Spleen (tissue), 11 donors: ENCODE measurements around the gene DLG3. TPM values are rescaled to one million over a fixed set of nuclear protein-coding genes. Genes with fewer than 3 reads are reported as not detected.

ENCODE experiments used
- DNase-seq: peaks from one replicate; pipeline ENCODE4 v3.0.0-alpha.2; 2020
- H3K27ac ChIP-seq, 8 donors: fragments of 200-600 bp; sonication (generic) in 7 of 8; 1 replicate in 4 of 8; 2 replicates in 4 of 8; pipeline versions ENCODE4 v1.5.0 to v1.8.0; 2016 to 2021; ENCODE audit warnings: inconsistent platforms in 4 of 8, mild to moderate bottlenecking in 4 of 8, moderate library complexity in 1 of 8
- H3K27me3 ChIP-seq, 7 donors: fragments of 200-600 bp; sonication (generic) in 6 of 7; replicated peaks in 1 of 7; 1 replicate in 4 of 7; 2 replicates in 3 of 7; pipeline versions ENCODE4 v1.5.0 to v1.8.0; 2016 to 2021; ENCODE audit warnings: inconsistent platforms in 3 of 7, mild to moderate bottlenecking in 1 of 7
- H3K36me3 ChIP-seq, 6 donors: fragments of 200-600 bp; sonication (generic) in 5 of 6; 1 replicate in 4 of 6; 2 replicates in 2 of 6; pipeline versions ENCODE4 v1.5.0 to v1.8.0; 2016 to 2021; ENCODE audit warnings: inconsistent platforms in 2 of 6
- H3K4me1 ChIP-seq, 6 donors: fragments of 200-600 bp; sonication (generic) in 5 of 6; 1 replicate in 3 of 6; 2 replicates in 3 of 6; pipeline versions ENCODE4 v1.5.0 to v1.8.0; 2016 to 2021; ENCODE audit warnings: inconsistent platforms in 3 of 6
- H3K4me3 ChIP-seq, 8 donors: fragments of 200-600 bp; sonication (generic) in 7 of 8; 1 replicate in 4 of 8; 2 replicates in 4 of 8; pipeline versions ENCODE4 v1.5.0 to v1.8.0; 2016 to 2021; ENCODE audit warnings: inconsistent platforms in 4 of 8, mild to moderate bottlenecking in 4 of 8, moderate library complexity in 2 of 8
- H3K9me3 ChIP-seq, 8 donors: fragments of 200-600 bp; sonication (generic) in 7 of 8; 1 replicate in 4 of 8; 2 replicates in 4 of 8; pipeline versions ENCODE4 v1.5.0 to v1.8.0; 2016 to 2021; ENCODE audit warnings: inconsistent platforms in 4 of 8
- CTCF ChIP-seq, 11 experiments: fragments of 200-600 bp in 7 of 11; fragments of 450-650 bp in 4 of 11; sonication (generic) in 4 of 11; IDR thresholded peaks in 8 of 11; conservative IDR thresholded peaks in 3 of 11; 1 replicate in 7 of 11; 2 replicates in 4 of 11; pipeline versions ENCODE4 v1.4.0 to v1.8.0; 2016 to 2021; ENCODE audit warnings: antibody characterized with exemption in 11 of 11, inconsistent platforms in 4 of 11, mild to moderate bottlenecking in 1 of 11
- POLR2A ChIP-seq, 3 donors: fragments of 450-650 bp; IDR thresholded peaks; one replicate each; pipeline ENCODE4 v1.5.1; 2017; ENCODE audit warnings: antibody characterized with exemption in 3 of 3, mild to moderate bottlenecking in 1 of 3
- POLR2AphosphoS5 ChIP-seq, 3 donors: sonication (generic); formaldehyde crosslinking; IDR thresholded peaks; one replicate each; pipeline ENCODE4 v1.5.1; 2017; ENCODE audit warnings: antibody characterized with exemption in 3 of 3
- WGBS, 5 donors: extraction: QIAGEN DNeasy Blood & Tissue Kit in 3 of 5; methylation state at CpG; one replicate each; pipeline versions ENCODE4 v1.1.5 to v1.1.7; 2013 to 2018; 5-methylcytosine and 5-hydroxymethylcytosine counted together
- intact Hi-C: fragments of 100-400 bp; cut with DNase I; formaldehyde crosslinking; loops from one replicate; pipeline ENCODE4 v1.15.0; 2023; ENCODE audit warnings: low total_unique reads
- polyA plus RNA-seq, 3 donors: library from polyadenylated mRNA; stranded (reverse); fragments of 200-250 nt; gene quantifications; one replicate each; pipeline ENCODE4 v1.2.1, GENCODE V29; 2013
- total RNA-seq, 7 donors: library from RNA; depleted of rRNA in 3 of 7; stranded (reverse); fragments of >200 nt in 3 of 7; fragmentation: NEBNext Ultra II Directional in 4 of 7; extraction: Animal tissue kit (Norgen Biotek cat#: 25700) in 4 of 7; gene quantifications; one replicate each; pipeline versions ENCODE4 v1.1.0 to v1.2.1, GENCODE V29; 2016 to 2021
- donor health status: healthy with polysubstance abuse.
- donor health status: DM: no; HTN: no; CAD: no; lungs with moderate emphysema.
- donor health status: DM: no; HTN: no; CAD: no.
- donor health status: Bipolar disorder and iron deficiency.
- donor health status: healthy.
- donor health status: DM: no; HTN: no; CAD: no.
- donor health status: DM: yes; HTN: yes; CAD: no.

Gene DLG3
- total and polyA plus RNA-seq, 10 donors, result 2.7 to 46.3 (median 35.5) TPM

GRCh38 chrX:70405003-70405402, 39.6 kb upstream of the DLG3 start:
- DNase-seq, result no peak
- H3K9me3 ChIP-seq, result no peaks in the 10 kb centered on the region
- 58 to 93% (median 82%) methylated on average over 1 of the region's 1 CpG for WGBS, 5 donors

GRCh38 chrX:70410921-70411320, 33.7 kb upstream of the DLG3 start:
- H3K27me3 ChIP-seq, result no peaks in the 10 kb centered on the region
- intact Hi-C loops, result no loop called here
- no peaks in the 10 kb centered on the region for H3K4me1 ChIP-seq
- no peak for DNase-seq
- H3K9me3 ChIP-seq, result no peaks in the 10 kb centered on the region
- H3K27ac ChIP-seq, result no peak overlapping the region
- H3K4me3 ChIP-seq, result no peak overlapping the region
- no peak for TF ChIP-seq POLR2AphosphoS5 (IDR thresholded peaks at IDR 0.05)
- no peak for TF ChIP-seq POLR2A (IDR thresholded peaks at IDR 0.05)
- TF ChIP-seq CTCF (IDR thresholded peaks at IDR 0.05 in 8 of 11, conservative IDR thresholded peaks at IDR 0.05 in 3 of 11), result no peak
- H3K36me3 ChIP-seq, result peaks cover 0 to 28% (median 0%) of the 10 kb centered on the region in 6 donors
- WGBS, 5 donors, result 67 to 94% (median 82%) methylated on average over 2 of the region's 2 CpGs

More at GRCh38 chrX:70405003-70405402, 39.6 kb upstream of the DLG3 start:
- H3K27ac ChIP-seq, result no peak overlapping the region
- no peaks in the 10 kb centered on the region for H3K27me3 ChIP-seq
- no peaks in the 10 kb centered on the region for H3K4me1 ChIP-seq
- intact Hi-C loops, result no loop called here
- TF ChIP-seq POLR2AphosphoS5 (IDR thresholded peaks at IDR 0.05) (no peak), POLR2A (IDR thresholded peaks at IDR 0.05) (no peak), CTCF (IDR thresholded peaks at IDR 0.05 in 8 of 11, conservative IDR thresholded peaks at IDR 0.05 in 3 of 11) (no peak)
- H3K36me3 ChIP-seq, result peaks cover 0 to 59% (median 0%) of the 10 kb centered on the region in 6 donors
- H3K4me3 ChIP-seq, result no peak overlapping the region

- peaks cover 0 to 22% (median 0%) of the 10 kb centered on the region in 6 donors for H3K36me3 ChIP-seq
- no peak for DNase-seq
- H3K4me3 ChIP-seq, result no peak overlapping the region
- TF ChIP-seq CTCF (IDR thresholded peaks at IDR 0.05 in 8 of 11, conservative IDR thresholded peaks at IDR 0.05 in 3 of 11) (no peak), POLR2A (IDR thresholded peaks at IDR 0.05) (no peak), POLR2AphosphoS5 (IDR thresholded peaks at IDR 0.05) (no peak)
- intact Hi-C loops, result no loop called here
- WGBS, 5 donors, result 67 to 89% (median 81%) methylated on average over 3 of the region's 3 CpGs
- no peak overlapping the region for H3K27ac ChIP-seq
- H3K9me3 ChIP-seq, result no peaks in the 10 kb centered on the region
- H3K4me1 ChIP-seq, result no peaks in the 10 kb centered on the region
- no peaks in the 10 kb centered on the region for H3K27me3 ChIP-seq
Observed at GRCh38 chrX:70411475-70411874, 33.2 kb upstream of the DLG3 start.

- TF ChIP-seq POLR2AphosphoS5 (IDR thresholded peaks at IDR 0.05) (no peak), CTCF (IDR thresholded peaks at IDR 0.05 in 8 of 11, conservative IDR thresholded peaks at IDR 0.05 in 3 of 11) (no peak), POLR2A (IDR thresholded peaks at IDR 0.05) (no peak)
- 52 to 69% (median 64%) methylated on average over 2 of the region's 2 CpGs; no CpG with 5 or more reads in 1 of the 5 donors for WGBS, 5 donors
Observed at GRCh38 chrX:70421618-70422017, 23.0 kb upstream of the DLG3 start.

More at GRCh38 chrX:70421618-70422017, 23.0 kb upstream of the DLG3 start:
- Histone ChIP-seq H3K4me1 (no peaks in the 10 kb centered on the region), H3K27ac (no peak overlapping the region), H3K36me3 (peaks cover 0 to 22% (median 0%) of the 10 kb centered on the region in 6 donors), H3K27me3 (peaks cover 0 to 8% (median 0%) of the 10 kb centered on the region in 7 donors), H3K9me3 (no peaks in the 10 kb centered on the region), H3K4me3 (no peak overlapping the region)
- DNase-seq, result no peak
- intact Hi-C loops, result no loop called here
